Measurements from ENCODE around the gene LYPD3. TPM values are rescaled to one million over a fixed set of nuclear protein-coding genes. Genes with fewer than 3 reads are reported as not detected.

LYPD3 gene
- total and polyA plus RNA-seq, 10 of the 15 experiments (the other 5 are each of a cell fraction or from before 2014, with no cell fraction given): 0.03 to 0.28 (median 0.12) TPM; not detected in 6

- TF ChIP-seq CUX1 (IDR thresholded peaks at IDR 0.05; ENCODE audit: insufficient replicate concordance, low read depth, low read length) (no peak), ATF3 (IDR thresholded peaks at IDR 0.05; ENCODE audit: borderline replicate concordance, extremely low read depth, low read depth, low read length) (no peak), RELA (IDR thresholded peaks at IDR 0.05; ENCODE audit: borderline replicate concordance, partially characterized antibody) (no peak), NFXL1 (IDR thresholded peaks at IDR 0.05; ENCODE audit: borderline replicate concordance) (no peak), CHD1 (IDR thresholded peaks at IDR 0.05; ENCODE audit: low read depth, low read length) (no peak), TCF3 (IDR thresholded peaks at IDR 0.05; ENCODE audit: borderline replicate concordance, insufficient read depth, low read depth, low read length) (no peak)
Measured at GRCh38 chr19:43505941-43506340, 40.5 kb upstream of the LYPD3 start (continued).

- ChIA-PET SMC1A (ENCODE audit: uncharacterized antibody, unreplicated experiment) (interaction anchor here (1.4 to 2.2 kb wide), 3 partner anchors 14 to 90 kb away, joined by 5 to 11 read pairs (median 5); no protein-coding TSS in a partner anchor), CTCF (interaction anchor here (1.7 to 3.8 kb wide), 6 partner anchors 15 to 58 kb away, joined by 3 to 42 read pairs (median 8); no protein-coding TSS in a partner anchor), POLR2A (interaction anchor here (1.2 kb wide), 1 partner anchor 14 kb away, joined by 4 read pairs; no protein-coding TSS in a partner anchor), RAD21 (ENCODE audit: unreplicated experiment) (interaction anchor here (1.3 to 2.4 kb wide), 5 partner anchors 14 to 91 kb away, joined by 3 to 22 read pairs (median 6); partner anchors contain the start of genes IRGQ and ZNF576)
- no peaks in the 10 kb centered on the region for H3K27me3 ChIP-seq (replicated peaks in 1 of 2; ENCODE audit: control insufficient read depth in 2 of 2, insufficient read depth in 2 of 2, low read length in 1 of 2)
- H3K9me3 ChIP-seq (replicated peaks; ENCODE audit: control insufficient read depth, insufficient read depth, low read length): no peaks in the 10 kb centered on the region
- no peak for FAIRE-seq
- in situ Hi-C loops (cut with MboI) (no loop called here), intact Hi-C loops (cut with micrococcal nuclease; ENCODE audit: unreplicated experiment) (no loop called here)
- H3K27ac ChIP-seq (ENCODE audit: control insufficient read depth, insufficient read depth): no peak overlapping the region
- peak overlapping the region; percentile 91; the same call in 1 of the 2 replicates for H2AFZ ChIP-seq (ENCODE audit: control insufficient read depth, low read depth, low read length)
- peaks cover 4% of the 10 kb centered on the region for H3K4me1 ChIP-seq (ENCODE audit: control insufficient read depth, insufficient read depth, low read length)
- H3K4me2 ChIP-seq (ENCODE audit: control insufficient read depth, insufficient read depth): peak overlapping the region; percentile 98
- ATAC-seq: no peak
- no peaks in the 10 kb centered on the region; the same call in 1 of the 2 replicates for H3K79me2 ChIP-seq (ENCODE audit: control insufficient read depth, insufficient read depth, low read length)
- no TSS peak for BruUV-seq (replicated peaks)
- H4K20me1 ChIP-seq (ENCODE audit: control insufficient read depth, insufficient read depth): no peaks in the 10 kb centered on the region
- no peaks in the 10 kb centered on the region; a peak in 2 of 4 replicates for H3K36me3 ChIP-seq (ENCODE audit: control insufficient read depth in 2 of 2, insufficient read depth in 2 of 2, low read length in 1 of 2)
- DNase-seq (ENCODE audit: low read depth, low spot score): no peak
- 100% methylated on average over 3 of the region's 3 CpGs for WGBS (ENCODE audit: insufficient coverage, insufficient replicate concordance, low lambda C conversion rate, missing lambda C conversion rate)
- H3K4me3 ChIP-seq: peak overlapping the region; percentile 67; the same call in 1 of the 2 replicates
- H3K9ac ChIP-seq (ENCODE audit: control insufficient read depth, insufficient read depth, low read length): peak overlapping the region; percentile 70; the same call in 1 of the 2 replicates
- no peak for TF ChIP-seq KDM1A (IDR thresholded peaks at IDR 0.05; ENCODE audit: borderline replicate concordance)
- 0 out of 2 replicates have a peak, but pooled peaks have one; percentile 20 for TF ChIP-seq NR2F1 (conservative IDR thresholded peaks at IDR 0.05)
- TF ChIP-seq NR2C1 (IDR thresholded peaks at IDR 0.05): peak; percentile 41; the same call in 1 of the 2 replicates
- TF ChIP-seq FOXK2 (IDR thresholded peaks at IDR 0.05): no peak
Measured at GRCh38 chr19:43505186-43505456, 39.7 kb upstream of the LYPD3 start.

All from GM12878 (cell line).